Psoas muscle (tissue), 8 donors: Measurements from ENCODE around the gene EPHA1. TPM values are rescaled to one million over a fixed set of nuclear protein-coding genes. Genes with fewer than 3 reads are reported as not detected.

Source experiments
- ATAC-seq, 4 donors: fragments of 200-7000 bp; cut with Tn5 transposase; one replicate each; pipeline ENCODE4 v1.9.1; 2020; ENCODE audit warnings: moderate library complexity in 3 of 4, mild to moderate bottlenecking in 2 of 4
- DNase-seq, 2 donors: peaks; one replicate each; pipeline ENCODE4 v3.0.0-alpha.2; 2020
- H3K27ac ChIP-seq: fragments of 200-600 bp; one replicate; pipeline ENCODE4 v1.8.0; 2022
- H3K27me3 ChIP-seq, 3 donors: fragments of 200-600 bp in 1 of 3; one replicate each; pipeline versions ENCODE4 v1.6.1 to v1.8.0; 2013 to 2022; ENCODE audit warnings: low read length in 2 of 3, mild to moderate bottlenecking in 2 of 3, moderate library complexity in 1 of 3; ENCODE audit not compliant: insufficient read depth in 3 of 3
- H3K36me3 ChIP-seq, 2 donors: fragments of 200-600 bp in 1 of 2; one replicate each; pipeline versions ENCODE4 v1.6.1 to v1.8.0; 2013 to 2022; ENCODE audit warnings: low read depth in 1 of 2, mild to moderate bottlenecking in 1 of 2, moderate library complexity in 1 of 2; ENCODE audit not compliant: insufficient read depth in 1 of 2
- H3K4me1 ChIP-seq: fragments of 200-600 bp; one replicate; pipeline ENCODE4 v1.8.0; 2022
- H3K4me3 ChIP-seq: fragments of 200-600 bp; one replicate; pipeline ENCODE4 v1.8.0; 2022; ENCODE audit warnings: mild to moderate bottlenecking
- H3K9me3 ChIP-seq: fragments of 200-600 bp; one replicate; pipeline ENCODE4 v1.8.0; 2022
- CTCF ChIP-seq: fragments of 200-600 bp; IDR thresholded peaks from one replicate; pipeline ENCODE4 v1.8.0; 2022; ENCODE audit warnings: antibody characterized with exemption
- whole genome bisulfite sequencing, 3 donors: extraction: QIAGEN DNeasy Blood & Tissue Kit; methylation state at CpG; one replicate each; pipeline versions ENCODE4 v1.1.6 to v1.1.7; 2013; 5-methylcytosine and 5-hydroxymethylcytosine counted together
- intact Hi-C, 2 donors: fragments of 100-400 bp; cut with DNase I; formaldehyde crosslinking; loops; one replicate each; pipeline versions ENCODE4 v1.11.0 to v1.14.2; 2022
- polyA plus RNA-seq, 3 donors: library from polyadenylated mRNA; stranded (reverse); fragments of 200-250 nt; gene quantifications; one replicate each; pipeline ENCODE4 v1.2.3, GENCODE V29; 2013
- total RNA-seq, 4 donors: library from RNA; stranded (reverse); fragmentation: NEBNext Ultra II Directional in 2 of 4; extraction: Animal tissue kit (Norgen Biotek cat#: 25700) in 2 of 4; gene quantifications; one replicate each; pipeline versions ENCODE4 v1.2.1 to v1.2.4, GENCODE V29; 2021 to 2023
- donor health status: healthy with polysubstance abuse.
- donor health status: DM: no; HTN: no; CAD: no; lungs with moderate emphysema.
- donor health status: Bipolar disorder and iron deficiency.
- donor health status: healthy.
- donor health status: DM: yes; HTN: yes; CAD: no.
- donor health status: DM: no; HTN: no; CAD: no.
- donor health status: DM: no; HTN: no; CAD: no.
- donor health status: DM: yes; HTN: yes; CAD: no.

EPHA1 gene
- total and polyA plus RNA-seq, 7 donors: 0.07 to 0.38 (median 0.20) TPM; not detected in 3

- DNase-seq: no peak
- ATAC-seq: peak in 3 of 4 donors; percentile 1 to 4 (median 2)
- H3K4me3 ChIP-seq: peak overlapping the region; percentile 98
- peak overlapping the region; percentile 100 for H3K27ac ChIP-seq
- no peaks in the 10 kb centered on the region for H3K9me3 ChIP-seq
- H3K4me1 ChIP-seq: peaks cover 42% of the 10 kb centered on the region
- TF ChIP-seq CTCF: no peak
- no peaks in the 10 kb centered on the region for H3K27me3 ChIP-seq
- H3K36me3 ChIP-seq: peaks cover 9 to 10% of the 10 kb centered on the region in 2 donors
- intact Hi-C loops: loop anchor here (2.0 to 5.0 kb wide), 4 partner anchors 37 to 62 kb away; partner anchors contain the start of gene CLCN1 (in 1 of the 2)
- WGBS, 3 donors: 34 to 39% (median 34%) methylated on average over 15 of the region's 15 CpGs
Observed at GRCh38 chr7:143379611-143380259, 28.9 kb downstream of the EPHA1 start.

- peaks cover 15% of the 10 kb centered on the region for H3K4me1 ChIP-seq
- DNase-seq: no peak
Observed at GRCh38 chr7:143376396-143376795, 32.3 kb downstream of the EPHA1 start.

DNA sequence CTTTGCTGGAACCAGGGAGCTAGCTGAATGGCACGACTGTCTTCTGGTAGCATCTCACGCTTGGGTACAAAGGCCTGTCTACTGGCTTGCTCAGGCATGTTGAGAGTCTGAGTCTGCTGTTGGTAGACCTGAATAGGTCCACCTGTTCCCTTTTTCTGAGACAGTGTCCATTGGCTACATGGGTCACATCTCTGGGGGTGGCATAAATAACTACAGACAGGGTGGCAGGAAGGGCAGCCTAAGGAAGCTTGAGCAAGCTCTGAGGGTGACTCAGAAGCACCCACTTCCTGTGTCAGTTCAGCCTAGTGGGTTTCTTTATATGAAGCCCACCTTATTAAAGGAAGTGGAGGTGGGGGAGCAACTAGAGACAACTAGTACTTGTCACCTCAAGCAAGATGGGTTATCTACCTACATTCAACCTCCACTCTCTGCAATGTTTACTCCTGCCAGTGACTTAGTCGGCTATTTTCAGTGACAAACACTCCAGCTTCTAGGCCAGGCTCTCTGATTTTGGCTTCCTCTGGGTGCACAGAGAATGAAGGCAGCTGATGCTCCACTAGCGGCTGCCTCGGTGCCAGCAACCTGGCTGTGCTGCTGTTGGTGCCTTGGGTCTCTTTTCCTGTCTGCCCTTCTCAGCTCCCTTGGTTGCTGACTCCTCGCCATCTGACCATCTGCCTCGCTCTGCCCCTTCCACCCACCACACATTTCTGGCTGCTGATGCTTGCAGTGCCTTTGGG is 33.2 kb downstream of the EPHA1 start:
- DNase-seq (no peak), ATAC-seq (no peak)
- TF ChIP-seq CTCF: no peak
- WGBS, 3 donors: 56 to 71% (median 61%) methylated on average over 7 of the region's 7 CpGs
- Histone ChIP-seq H3K27me3 (no peaks in the 10 kb centered on the region), H3K9me3 (no peaks in the 10 kb centered on the region), H3K4me1 (peaks cover 15% of the 10 kb centered on the region), H3K27ac (peak overlapping the region; percentile 9), H3K4me3 (no peak overlapping the region), H3K36me3 (no peaks in the 10 kb centered on the region)
- intact Hi-C loops: loop anchor here in 1 of 2 donors (5.0 kb wide), 1 partner anchor 38 kb away; no protein-coding TSS in a partner anchor

More at GRCh38 chr7:143376396-143376795, 32.3 kb downstream of the EPHA1 start:
- no peak overlapping the region for H3K27ac ChIP-seq
- H3K36me3 ChIP-seq: no peaks in the 10 kb centered on the region
- no peak for ATAC-seq
- WGBS, 3 donors: 61 to 73% (median 65%) methylated on average over 5 of the region's 5 CpGs
- H3K4me3 ChIP-seq: no peak overlapping the region
- no peak for TF ChIP-seq CTCF
- no peaks in the 10 kb centered on the region for H3K9me3 ChIP-seq
- intact Hi-C loops: loop anchor here in 1 of 2 donors (5.0 kb wide), 1 partner anchor 39 kb away; no protein-coding TSS in a partner anchor
- H3K27me3 ChIP-seq: no peaks in the 10 kb centered on the region

- Histone ChIP-seq H3K36me3 (no peaks in the 10 kb centered on the region), H3K27ac (no peak overlapping the region), H3K27me3 (no peaks in the 10 kb centered on the region), H3K9me3 (no peaks in the 10 kb centered on the region), H3K4me3 (no peak overlapping the region), H3K4me1 (peaks cover 10% of the 10 kb centered on the region)
- no peak for ATAC-seq
- WGBS, 3 donors: 83 to 93% (median 84%) methylated on average over 5 of the region's 5 CpGs
- intact Hi-C loops: no loop called here
- no peak for TF ChIP-seq CTCF
- no peak for DNase-seq
Observed at GRCh38 chr7:143374561-143374960, 34.1 kb downstream of the EPHA1 start.
